GM19372 (cell line): ENCODE results near the gene LRFN4.
"Not testable (repeated sequence)": the region's sequence is repeated elsewhere in the genome, so short reads cannot be mapped to it uniquely, and the experiment has no call there.

Experiments
- ATAC-seq: cut with Tn5 transposase; IDR thresholded peaks from one replicate; pipeline ENCODE4 v1.9.1; 2021; ENCODE audit warnings: mild to moderate bottlenecking, low read depth, moderate library complexity; ENCODE audit not compliant: unreplicated experiment

LRFN4 gene

GRCh38 chr11:66856496-66857233 is at the start of gene LRFN4:
LRFN4 (plus strand) TSS chr11:66857064; CDS start chr11:66857745, 681 bp downstream.
- ATAC-seq = peak; percentile 32

- ATAC-seq = no peak
Measured at GRCh38 chr11:66809592-66809991, 47.3 kb upstream of the LRFN4 start.

- no peak for ATAC-seq
Measured at GRCh38 chr11:66810576-66811185, 46.2 kb upstream of the LRFN4 start.

GRCh38 chr11:66814678-66815077 is 42.2 kb upstream of the LRFN4 start:
- ATAC-seq = no peak

- no peak for ATAC-seq
Measured at GRCh38 chr11:66815646-66816045, 41.2 kb upstream of the LRFN4 start.

GRCh38 chr11:66818231-66818955 is 38.5 kb upstream of the LRFN4 start:
- ATAC-seq = no peak

- ATAC-seq = no peak
Measured at GRCh38 chr11:66820381-66820780, 36.5 kb upstream of the LRFN4 start.

- ATAC-seq = no peak
Measured at GRCh38 chr11:66820901-66821300, 36.0 kb upstream of the LRFN4 start.

GRCh38 chr11:66823700-66824099 is 33.2 kb upstream of the LRFN4 start:
- ATAC-seq = no peak

GRCh38 chr11:66824573-66824972 is 32.3 kb upstream of the LRFN4 start:
- not testable (repeated sequence) for ATAC-seq

GRCh38 chr11:66834539-66834845 is 22.4 kb upstream of the LRFN4 start:
- no peak for ATAC-seq

- ATAC-seq = no peak
Measured at GRCh38 chr11:66834943-66835342, 21.9 kb upstream of the LRFN4 start.

GRCh38 chr11:66835768-66836405 is 21.0 kb upstream of the LRFN4 start:
- no peak for ATAC-seq

- no peak for ATAC-seq
Measured at GRCh38 chr11:66840317-66841091, 16.4 kb upstream of the LRFN4 start.

- no peak for ATAC-seq
Measured at GRCh38 chr11:66841861-66842260, 15.0 kb upstream of the LRFN4 start.

- ATAC-seq = no peak
Measured at GRCh38 chr11:66842501-66842895, 14.4 kb upstream of the LRFN4 start.

- ATAC-seq = peak; percentile 88
Measured at GRCh38 chr11:66842896-66843775, 13.7 kb upstream of the LRFN4 start, which contains the start of gene RCE1. RCE1 (plus strand) TSS chr11:66843441; CDS start chr11:66843456, 15 bp downstream.

- ATAC-seq = no peak
Measured at GRCh38 chr11:66843776-66844495, 12.9 kb upstream of the LRFN4 start.
